Astrocyte of the cerebellum (primary cell): Measurements from ENCODE around the gene ANKS1B.

Source experiments
- DNase-seq: peaks from one replicate; pipeline ENCODE4 v3.0.0-alpha.2; 2011; ENCODE audit warnings: low read depth
- H3K4me3 ChIP-seq: 2 replicates; pipeline ENCODE4 v1.5.1; 2011; ENCODE audit warnings: mild to moderate bottlenecking, low read depth, low read length, moderate library complexity
- CTCF ChIP-seq: IDR thresholded peaks from 2 replicates; pipeline ENCODE4 v1.5.1; 2012; ENCODE audit warnings: low read length, low read depth, moderate library complexity, mild to moderate bottlenecking; ENCODE audit errors: missing control alignments
- in situ Hi-C: cut with HindIII; loops from 2 replicates; pipeline ENCODE4 v1.10.0; 2017; ENCODE audit warnings: low sequenced_read_pairs

The ANKS1B gene

GRCh38 chr12:99119449-99119848, 865.3 kb downstream of the ANKS1B start:
- DNase-seq = no peak
- H3K4me3 ChIP-seq = no peak overlapping the region
- in situ Hi-C loops = no loop called here
- TF ChIP-seq CTCF = no peak

GRCh38 chr12:99111600-99111999, 873.1 kb downstream of the ANKS1B start:
- in situ Hi-C loops = no loop called here
- TF ChIP-seq CTCF = no peak
- no peak overlapping the region for H3K4me3 ChIP-seq
- DNase-seq = no peak

GRCh38 chr12:99110868-99111267, 873.9 kb downstream of the ANKS1B start:
- in situ Hi-C loops = no loop called here

GRCh38 chr12:99110212-99110611, 874.5 kb downstream of the ANKS1B start:
- H3K4me3 ChIP-seq = no peak overlapping the region
- no peak for TF ChIP-seq CTCF
- in situ Hi-C loops = no loop called here
- no peak for DNase-seq

More at GRCh38 chr12:99110868-99111267, 873.9 kb downstream of the ANKS1B start:
- no peak overlapping the region for H3K4me3 ChIP-seq
- no peak for DNase-seq
- no peak for TF ChIP-seq CTCF

- TF ChIP-seq CTCF = no peak
- no peak overlapping the region for H3K4me3 ChIP-seq
- DNase-seq = no peak
- in situ Hi-C loops = no loop called here
These were observed 875.8 kb downstream of the ANKS1B start for GRCh38 chr12:99108924-99109323.

GRCh38 chr12:99099786-99100185, 885.0 kb downstream of the ANKS1B start:
- no peak for TF ChIP-seq CTCF
- in situ Hi-C loops = no loop called here
- DNase-seq = no peak
- no peak overlapping the region for H3K4me3 ChIP-seq

- no peak overlapping the region for H3K4me3 ChIP-seq
- no peak for TF ChIP-seq CTCF
- no peak for DNase-seq
- in situ Hi-C loops = no loop called here
These were observed 887.6 kb downstream of the ANKS1B start for GRCh38 chr12:99097171-99097570.
